Neural cell (in vitro differentiated cells): ENCODE data around the gene COL23A1. TPM values are rescaled to one million over a fixed set of nuclear protein-coding genes. Genes with fewer than 3 reads are reported as not detected.

Source experiments
- H2AFZ ChIP-seq: fragments of 200-600, 300-800 bp; sonication (generic), shearing (Covaris generic); 2 replicates; pipeline ENCODE4 v1.6.0; 2014; ENCODE audit warnings: low read depth, mild to moderate bottlenecking, antibody characterized with exemption, low read length, moderate library complexity
- H3F3A ChIP-seq: fragments of 200-600 bp; shearing (Covaris generic); 2 replicates; pipeline ENCODE4 v1.6.1; 2016; ENCODE audit warnings: mild to moderate bottlenecking, moderate library complexity, mixed read lengths, antibody characterized with exemption, low read length; ENCODE audit not compliant: insufficient read depth, poor library complexity, severe bottlenecking
- H3K27ac ChIP-seq: fragments of 200-600, 300-800 bp; sonication (generic), shearing (Covaris generic); 2 replicates; pipeline ENCODE4 v1.5.1; 2014; ENCODE audit warnings: mild to moderate bottlenecking, low read length, moderate library complexity
- H3K27me3 ChIP-seq: fragments of 300-800, 200-600 bp; sonication (generic), shearing (Covaris generic); 2 replicates; pipeline ENCODE4 v1.6.0; 2014; ENCODE audit warnings: mild to moderate bottlenecking, low read depth, low read length, moderate library complexity; ENCODE audit not compliant: insufficient read depth
- H3K36me3 ChIP-seq: fragments of 300-800, 200-600 bp; sonication (generic), shearing (Covaris generic); 2 replicates; pipeline ENCODE4 v1.5.1; 2014; ENCODE audit warnings: mild to moderate bottlenecking, antibody characterized with exemption, low read length, moderate library complexity; ENCODE audit not compliant: insufficient read depth
- H3K4me2 ChIP-seq: fragments of 300-800, 200-600 bp; sonication (generic), shearing (Covaris generic); 2 replicates; pipeline ENCODE4 v1.6.0; 2014; ENCODE audit warnings: mild to moderate bottlenecking, low read length
- H3K4me3 ChIP-seq: fragments of 300-800, 200-600 bp; sonication (generic), shearing (Covaris generic); 2 replicates; pipeline ENCODE4 v1.5.1; 2014; ENCODE audit warnings: mild to moderate bottlenecking, low read length, moderate library complexity
- H3K79me2 ChIP-seq: fragments of 200-600 bp; shearing (Covaris generic); replicated peaks from 2 replicates; pipeline ENCODE4 v1.6.0; 2014; ENCODE audit warnings: mild to moderate bottlenecking, low read length, moderate library complexity; ENCODE audit not compliant: insufficient read depth
- H3K9ac ChIP-seq: fragments of 300-800, 200-600 bp; sonication (generic), shearing (Covaris generic); 2 replicates; pipeline ENCODE4 v1.6.1; 2016; ENCODE audit warnings: mild to moderate bottlenecking, low read length, mixed read lengths
- H3K9me2 ChIP-seq: fragments of 200-600 bp; shearing (Covaris generic); 2 replicates; pipeline ENCODE4 v1.6.1; 2016; ENCODE audit warnings: mild to moderate bottlenecking, low read length, mixed read lengths; ENCODE audit not compliant: insufficient read depth
- H3K9me3 ChIP-seq: fragments of 200-600, 300-800 bp; sonication (generic), shearing (Covaris generic); 2 replicates; pipeline ENCODE4 v1.6.1; 2016; ENCODE audit warnings: mild to moderate bottlenecking, mixed run types, low read length, moderate library complexity, mixed read lengths
- H4K20me1 ChIP-seq: fragments of 200-600 bp; shearing (Covaris generic); 2 replicates; pipeline ENCODE4 v1.6.1; 2016; ENCODE audit warnings: mild to moderate bottlenecking, mixed run types; ENCODE audit not compliant: insufficient read depth
- CTCF ChIP-seq: fragments of 450-650 bp; IDR thresholded peaks from 2 replicates; pipeline ENCODE4 v1.5.1; 2014; ENCODE audit warnings: antibody characterized with exemption, mild to moderate bottlenecking, moderate library complexity; ENCODE audit not compliant: poor library complexity, severe bottlenecking
- EP300 ChIP-seq: fragments of 450-650 bp; conservative IDR thresholded peaks from 2 replicates; pipeline ENCODE4 v1.6.1; 2014; ENCODE audit warnings: antibody characterized with exemption, mild to moderate bottlenecking, moderate library complexity; ENCODE audit not compliant: poor library complexity, severe bottlenecking
- EZH2 ChIP-seq: fragments of 200-600, 300-800 bp; shearing (Covaris generic), sonication (generic); IDR thresholded peaks from 2 replicates; pipeline ENCODE4 v1.6.1; 2014; ENCODE audit warnings: antibody characterized with exemption, low read length, borderline replicate concordance, mild to moderate bottlenecking; ENCODE audit not compliant: insufficient read depth, poor library complexity, severe bottlenecking
- MXI1 ChIP-seq: fragments of 450-650 bp; conservative IDR thresholded peaks from 2 replicates; pipeline ENCODE4 v1.6.1; 2014; ENCODE audit warnings: antibody characterized with exemption, mild to moderate bottlenecking; ENCODE audit not compliant: poor library complexity, severe bottlenecking
- POLR2AphosphoS5 ChIP-seq: IDR thresholded peaks from 2 replicates; pipeline ENCODE4 v1.6.1; 2012
- RAD21 ChIP-seq: fragments of 450-650 bp; conservative IDR thresholded peaks from 2 replicates; pipeline ENCODE4 v1.6.1; 2014; ENCODE audit warnings: antibody characterized with exemption, mild to moderate bottlenecking, moderate library complexity
- REST ChIP-seq: IDR thresholded peaks from 2 replicates; pipeline ENCODE4 v1.6.1; 2012; ENCODE audit warnings: borderline replicate concordance
- SMC3 ChIP-seq: fragments of 450-650 bp; conservative IDR thresholded peaks from 2 replicates; pipeline ENCODE4 v1.6.1; 2014; ENCODE audit warnings: antibody characterized with exemption, mild to moderate bottlenecking, moderate library complexity; ENCODE audit not compliant: poor library complexity
- TAF1 ChIP-seq: IDR thresholded peaks from 2 replicates; pipeline ENCODE4 v1.6.1; 2012; ENCODE audit warnings: low read depth
- polyA plus RNA-seq: library from polyadenylated mRNA; depleted of rRNA; stranded (reverse); fragments of >200 nt; gene quantifications from 2 replicates; pipeline ENCODE4 v1.2.3, GENCODE V29; 2014

Gene COL23A1
- polyA plus RNA-seq, 1 donor from 2014 or later, result not detected

- Histone ChIP-seq H4K20me1 (no peaks in the 10 kb centered on the region), H3K36me3 (no peaks in the 10 kb centered on the region), H3K27ac (no peak overlapping the region), H2AFZ (no peak overlapping the region), H3K79me2 (no peaks in the 10 kb centered on the region), H3K4me2 (no peak overlapping the region), H3K9me2 (no peaks in the 10 kb centered on the region), H3K9ac (no peak overlapping the region), H3F3A (no peaks in the 10 kb centered on the region), H3K9me3 (no peaks in the 10 kb centered on the region), H3K4me3 (no peak overlapping the region), H3K27me3 (no peaks in the 10 kb centered on the region)
- no peak for TF ChIP-seq REST
- no peak for TF ChIP-seq EZH2
- TF ChIP-seq MXI1, result no peak
- TF ChIP-seq CTCF, result no peak
- no peak for TF ChIP-seq SMC3
- TF ChIP-seq TAF1, result no peak
- no peak for TF ChIP-seq EP300
- no peak for TF ChIP-seq RAD21
- no peak for TF ChIP-seq POLR2AphosphoS5
These were observed 196.1 kb downstream of the COL23A1 start for GRCh38 chr5:178394074-178394473.

GRCh38 chr5:178392931-178393394 lies 197.2 kb downstream of the COL23A1 start:
- Histone ChIP-seq H2AFZ (no peak overlapping the region), H3K4me2 (no peak overlapping the region), H3K27ac (no peak overlapping the region), H3K9me3 (no peaks in the 10 kb centered on the region), H3K36me3 (no peaks in the 10 kb centered on the region), H3K9me2 (no peaks in the 10 kb centered on the region), H3K9ac (no peak overlapping the region), H4K20me1 (no peaks in the 10 kb centered on the region), H3K4me3 (no peak overlapping the region), H3F3A (no peaks in the 10 kb centered on the region), H3K27me3 (no peaks in the 10 kb centered on the region), H3K79me2 (no peaks in the 10 kb centered on the region)
- no peak for TF ChIP-seq EP300
- no peak for TF ChIP-seq RAD21

- Histone ChIP-seq H3K9me2 (no peaks in the 10 kb centered on the region), H3K79me2 (no peaks in the 10 kb centered on the region), H3K9ac (no peak overlapping the region), H3K4me3 (no peak overlapping the region), H2AFZ (no peak overlapping the region), H3K27ac (no peak overlapping the region), H4K20me1 (no peaks in the 10 kb centered on the region), H3F3A (no peaks in the 10 kb centered on the region), H3K9me3 (no peaks in the 10 kb centered on the region), H3K36me3 (no peaks in the 10 kb centered on the region), H3K4me2 (no peak overlapping the region), H3K27me3 (no peaks in the 10 kb centered on the region)
- TF ChIP-seq CTCF (no peak), EZH2 (no peak), EP300 (no peak), SMC3 (no peak), TAF1 (no peak)
These were observed 197.8 kb downstream of the COL23A1 start for GRCh38 chr5:178392386-178392785.
